ENCODE results near the gene BCORL1.

DNA sequence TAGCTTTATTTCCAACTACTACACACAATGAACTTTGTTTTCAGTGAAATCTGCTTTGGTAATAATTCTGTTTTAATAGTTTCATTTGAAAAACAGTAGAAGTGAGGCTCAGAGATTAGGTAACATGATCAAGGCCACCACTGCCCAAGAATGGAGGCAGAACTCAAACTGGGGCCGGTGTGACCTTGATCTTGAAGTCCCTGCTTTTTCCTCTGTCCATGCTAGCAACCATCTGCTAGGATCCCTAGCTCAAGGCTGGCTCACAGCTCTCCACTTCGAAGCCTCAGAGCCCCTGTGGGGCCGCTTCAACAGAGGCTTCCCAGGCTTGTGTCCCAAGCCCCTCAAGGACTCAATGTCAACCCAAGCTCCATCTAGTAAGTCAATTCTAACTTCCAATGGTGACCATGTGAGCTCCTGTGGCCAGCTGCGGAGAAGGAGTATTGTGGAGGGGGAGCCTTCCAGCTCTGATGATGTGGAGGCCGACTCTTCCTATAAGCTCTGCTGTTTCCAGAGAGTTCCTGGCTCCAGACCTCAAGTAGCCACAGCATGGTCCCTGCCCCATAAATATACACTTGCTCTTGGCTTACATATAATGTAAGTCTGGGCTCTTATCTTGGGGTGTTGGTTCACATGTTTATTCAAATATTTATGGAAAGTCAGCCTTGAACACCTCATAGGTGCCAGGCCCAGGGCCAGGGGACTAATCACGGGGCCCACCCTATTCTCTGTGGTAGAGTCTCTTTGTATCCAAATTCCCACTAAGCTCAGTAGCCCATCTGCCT, 113.0 kb downstream of the BCORL1 start:
- TF ChIP-seq, protein P1, sequence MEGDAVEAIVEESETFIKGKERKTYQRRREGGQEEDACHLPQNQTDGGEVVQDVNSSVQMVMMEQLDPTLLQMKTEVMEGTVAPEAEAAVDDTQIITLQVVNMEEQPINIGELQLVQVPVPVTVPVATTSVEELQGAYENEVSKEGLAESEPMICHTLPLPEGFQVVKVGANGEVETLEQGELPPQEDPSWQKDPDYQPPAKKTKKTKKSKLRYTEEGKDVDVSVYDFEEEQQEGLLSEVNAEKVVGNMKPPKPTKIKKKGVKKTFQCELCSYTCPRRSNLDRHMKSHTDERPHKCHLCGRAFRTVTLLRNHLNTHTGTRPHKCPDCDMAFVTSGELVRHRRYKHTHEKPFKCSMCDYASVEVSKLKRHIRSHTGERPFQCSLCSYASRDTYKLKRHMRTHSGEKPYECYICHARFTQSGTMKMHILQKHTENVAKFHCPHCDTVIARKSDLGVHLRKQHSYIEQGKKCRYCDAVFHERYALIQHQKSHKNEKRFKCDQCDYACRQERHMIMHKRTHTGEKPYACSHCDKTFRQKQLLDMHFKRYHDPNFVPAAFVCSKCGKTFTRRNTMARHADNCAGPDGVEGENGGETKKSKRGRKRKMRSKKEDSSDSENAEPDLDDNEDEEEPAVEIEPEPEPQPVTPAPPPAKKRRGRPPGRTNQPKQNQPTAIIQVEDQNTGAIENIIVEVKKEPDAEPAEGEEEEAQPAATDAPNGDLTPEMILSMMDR (IDR thresholded peaks at IDR 0.05; ENCODE audit: extremely low read depth in 1 of 2, insufficient read depth in 1 of 2, low read depth in 1 of 2, low read length in 2 of 2): no peak
- no peak for TF ChIP-seq POLR2A (IDR thresholded peaks at IDR 0.05; ENCODE audit: low read depth, low read length)
- TF ChIP-seq, protein P2, sequence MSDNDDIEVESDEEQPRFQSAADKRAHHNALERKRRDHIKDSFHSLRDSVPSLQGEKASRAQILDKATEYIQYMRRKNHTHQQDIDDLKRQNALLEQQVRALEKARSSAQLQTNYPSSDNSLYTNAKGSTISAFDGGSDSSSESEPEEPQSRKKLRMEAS (IDR thresholded peaks at IDR 0.05; ENCODE audit: insufficient read depth, insufficient read length): no peak

Data from endothelial cell of umbilical vein (primary cell).